Type B pancreatic cell (in vitro differentiated cells): ENCODE measurements around the gene UMODL1. TPM values are rescaled to one million over a fixed set of nuclear protein-coding genes. Genes with fewer than 3 reads are reported as not detected.

ENCODE experiments used
- DNase-seq: peaks from one replicate; pipeline ENCODE4 v3.0.0; 2021; ENCODE audit warnings: mixed read lengths; ENCODE audit not compliant: unreplicated experiment; ENCODE audit errors: extremely low spot score
- H3K27ac Mint-ChIP-seq: 2 replicates; pipeline ENCODE4 v1.8.0; 2021; ENCODE audit warnings: mild to moderate bottlenecking, mixed read lengths
- H3K27me3 Mint-ChIP-seq: 2 replicates; pipeline ENCODE4 v1.8.0; 2021; ENCODE audit warnings: mixed read lengths
- H3K36me3 Mint-ChIP-seq: 2 replicates; pipeline ENCODE4 v1.8.0; 2021; ENCODE audit warnings: mixed read lengths
- H3K4me1 Mint-ChIP-seq: one replicate; pipeline ENCODE4 v1.8.0; 2021; ENCODE audit warnings: mixed read lengths; ENCODE audit not compliant: unreplicated experiment
- H3K4me3 Mint-ChIP-seq: 2 replicates; pipeline ENCODE4 v1.8.0; 2021; ENCODE audit warnings: mild to moderate bottlenecking, mixed read lengths
- H3K9me3 Mint-ChIP-seq: 2 replicates; pipeline ENCODE4 v1.8.0; 2021; ENCODE audit warnings: mixed read lengths
- total RNA-seq: library from RNA; stranded (reverse); gene quantifications from 2 replicates; pipeline ENCODE4 v1.2.1, GENCODE V29; 2021; ENCODE audit warnings: low replicate concordance
- TF ChIP-seq, protein P1 (sequence below): fragments of 200-600 bp; sonication (generic); conservative IDR thresholded peaks from 2 replicates; pipeline ENCODE4 v1.5.0; 2021; ENCODE audit warnings: antibody characterized with exemption, mild to moderate bottlenecking

UMODL1 gene
- total RNA-seq, 1 donor from 2014 or later: 0.36 TPM

- no peaks in the 10 kb centered on the region for H3K27me3 Mint-ChIP-seq
- H3K36me3 Mint-ChIP-seq: no peaks in the 10 kb centered on the region
- H3K4me3 Mint-ChIP-seq: no peak overlapping the region
- no peaks in the 10 kb centered on the region for H3K9me3 Mint-ChIP-seq
- H3K27ac Mint-ChIP-seq: no peak overlapping the region
- H3K4me1 Mint-ChIP-seq: no peaks in the 10 kb centered on the region
- DNase-seq: no peak
- TF ChIP-seq, protein P1, sequence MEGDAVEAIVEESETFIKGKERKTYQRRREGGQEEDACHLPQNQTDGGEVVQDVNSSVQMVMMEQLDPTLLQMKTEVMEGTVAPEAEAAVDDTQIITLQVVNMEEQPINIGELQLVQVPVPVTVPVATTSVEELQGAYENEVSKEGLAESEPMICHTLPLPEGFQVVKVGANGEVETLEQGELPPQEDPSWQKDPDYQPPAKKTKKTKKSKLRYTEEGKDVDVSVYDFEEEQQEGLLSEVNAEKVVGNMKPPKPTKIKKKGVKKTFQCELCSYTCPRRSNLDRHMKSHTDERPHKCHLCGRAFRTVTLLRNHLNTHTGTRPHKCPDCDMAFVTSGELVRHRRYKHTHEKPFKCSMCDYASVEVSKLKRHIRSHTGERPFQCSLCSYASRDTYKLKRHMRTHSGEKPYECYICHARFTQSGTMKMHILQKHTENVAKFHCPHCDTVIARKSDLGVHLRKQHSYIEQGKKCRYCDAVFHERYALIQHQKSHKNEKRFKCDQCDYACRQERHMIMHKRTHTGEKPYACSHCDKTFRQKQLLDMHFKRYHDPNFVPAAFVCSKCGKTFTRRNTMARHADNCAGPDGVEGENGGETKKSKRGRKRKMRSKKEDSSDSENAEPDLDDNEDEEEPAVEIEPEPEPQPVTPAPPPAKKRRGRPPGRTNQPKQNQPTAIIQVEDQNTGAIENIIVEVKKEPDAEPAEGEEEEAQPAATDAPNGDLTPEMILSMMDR: no peak
Observed at GRCh38 chr21:42127164-42128150, 56.3 kb downstream of the UMODL1 start.

- Mint-ChIP-seq H3K27me3 (no peaks in the 10 kb centered on the region), H3K4me3 (no peak overlapping the region), H3K9me3 (no peaks in the 10 kb centered on the region), H3K27ac (no peak overlapping the region), H3K36me3 (no peaks in the 10 kb centered on the region), H3K4me1 (no peaks in the 10 kb centered on the region)
- TF ChIP-seq, protein P1: no peak
- DNase-seq: no peak
Observed at GRCh38 chr21:42129300-42130266, 58.5 kb downstream of the UMODL1 start.

DNA sequence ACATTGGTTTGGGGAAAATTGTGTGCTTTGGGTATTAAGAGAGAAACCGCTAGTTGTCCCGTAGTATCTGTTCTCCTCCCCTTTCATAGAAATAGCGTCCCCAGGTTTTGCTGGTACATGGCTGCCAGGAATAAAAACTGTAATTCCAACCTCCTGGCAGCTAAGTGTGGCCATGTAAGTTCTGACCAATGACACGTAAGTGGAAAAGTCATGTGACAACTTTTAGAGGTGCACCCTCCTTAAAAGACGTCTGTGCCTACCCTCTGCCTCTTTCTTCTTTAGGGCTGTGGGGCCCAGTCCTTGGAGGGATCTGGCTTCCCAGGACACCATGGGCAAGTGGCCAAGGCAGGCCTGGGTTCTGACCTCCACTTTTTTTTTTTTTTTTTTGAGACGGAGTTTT lies 59.3 kb downstream of the UMODL1 start:
- DNase-seq: no peak
- H3K9me3 Mint-ChIP-seq: no peaks in the 10 kb centered on the region
- no peaks in the 10 kb centered on the region for H3K4me1 Mint-ChIP-seq
- TF ChIP-seq, protein P1: no peak
- H3K4me3 Mint-ChIP-seq: no peak overlapping the region
- H3K27ac Mint-ChIP-seq: no peak overlapping the region
- no peaks in the 10 kb centered on the region for H3K36me3 Mint-ChIP-seq
- no peaks in the 10 kb centered on the region for H3K27me3 Mint-ChIP-seq

DNA sequence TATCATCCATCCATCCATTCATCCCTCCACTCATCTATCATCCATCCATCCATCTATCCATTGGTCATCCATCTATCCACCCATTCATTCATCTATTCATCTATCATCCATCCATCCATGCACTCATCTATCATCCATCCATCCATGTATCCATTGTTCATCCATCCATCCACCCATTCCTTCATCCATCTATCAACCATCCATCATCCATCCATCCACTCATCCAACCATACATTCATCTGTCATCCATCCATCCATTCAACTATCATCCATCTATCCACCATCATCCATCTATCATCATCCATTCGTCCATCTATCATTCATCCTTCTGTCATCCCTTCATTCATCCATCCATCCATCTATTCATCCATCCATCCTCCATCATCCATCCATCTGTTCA lies 61.1 kb downstream of the UMODL1 start:
- no peak for DNase-seq
- no peaks in the 10 kb centered on the region for H3K27me3 Mint-ChIP-seq
- TF ChIP-seq, protein P1: no peak
- H3K4me1 Mint-ChIP-seq: no peaks in the 10 kb centered on the region
- H3K9me3 Mint-ChIP-seq: no peaks in the 10 kb centered on the region
- H3K27ac Mint-ChIP-seq: no peak overlapping the region
- H3K36me3 Mint-ChIP-seq: no peaks in the 10 kb centered on the region
- no peak overlapping the region for H3K4me3 Mint-ChIP-seq

- H3K4me1 Mint-ChIP-seq: no peaks in the 10 kb centered on the region
- DNase-seq: no peak
- H3K27ac Mint-ChIP-seq: no peak overlapping the region
- TF ChIP-seq, protein P1: no peak
- H3K9me3 Mint-ChIP-seq: no peaks in the 10 kb centered on the region
- H3K36me3 Mint-ChIP-seq: no peaks in the 10 kb centered on the region
- no peak overlapping the region for H3K4me3 Mint-ChIP-seq
- no peaks in the 10 kb centered on the region for H3K27me3 Mint-ChIP-seq
Observed at GRCh38 chr21:42133131-42133530, 62.0 kb downstream of the UMODL1 start.
